ENCODE data around the gene TCEANC. TPM values are rescaled to one million over a fixed set of nuclear protein-coding genes. Genes with fewer than 3 reads are reported as not detected.

Gene TCEANC
- total RNA-seq, 1 donor from 2014 or later: 4.5 TPM

GRCh38 chrX:13688958-13689740, 36.2 kb downstream of the TCEANC start, which contains the start of gene RAB9A:
RAB9A (plus strand) TSS chrX:13689128; CDS start chrX:13708747, 19,619 bp downstream.
- intact Hi-C loops (cut with DNase I): loop anchor here (1.0 to 2.0 kb wide), 3 partner anchors 25 to 46 kb away; partner anchors contain the start of genes OFD1, TCEANC and TRAPPC2
- H3K36me3 ChIP-seq: no peaks in the 10 kb centered on the region
- H3K4me1 ChIP-seq: peaks cover 0 to 4% of the 10 kb centered on the region in 2 donors
- H3K27ac ChIP-seq: peak within 1 kb of the TSS; percentile 88 to 91
- peak within 1 kb of the TSS; percentile 80 to 91 for H3K4me3 ChIP-seq
- peak; percentile 52 to 92 for DNase-seq (ENCODE audit: low spot score in 2 of 2)
- TF ChIP-seq CTCF (IDR thresholded peaks at IDR 0.05): no peak
- H3K9me3 ChIP-seq: no peaks in the 10 kb centered on the region
- no peaks in the 10 kb centered on the region for H3K27me3 ChIP-seq

- Histone ChIP-seq H3K9me3 (no peaks in the 10 kb centered on the region), H3K27ac (peak overlapping the region; percentile 88 to 91), H3K27me3 (no peaks in the 10 kb centered on the region), H3K4me1 (peaks cover 0 to 6% of the 10 kb centered on the region in 2 donors), H3K4me3 (peak overlapping the region; percentile 80 to 91), H3K36me3 (no peaks in the 10 kb centered on the region)
- no peak for DNase-seq (ENCODE audit: low spot score in 2 of 2)
- no peak for TF ChIP-seq CTCF (IDR thresholded peaks at IDR 0.05)
- intact Hi-C loops (cut with DNase I): loop anchor here (1.0 to 2.0 kb wide), 3 partner anchors 25 to 45 kb away; partner anchors contain the start of genes OFD1, TCEANC and TRAPPC2
Observed at GRCh38 chrX:13689741-13690211, 36.8 kb downstream of the TCEANC start.

- intact Hi-C loops (cut with DNase I): no loop called here
Observed at GRCh38 chrX:13690836-13691235, 37.9 kb downstream of the TCEANC start.

GRCh38 chrX:13691841-13692371, 39.0 kb downstream of the TCEANC start:
- Histone ChIP-seq H3K36me3 (no peaks in the 10 kb centered on the region), H3K9me3 (no peaks in the 10 kb centered on the region), H3K4me3 (no peak overlapping the region), H3K4me1 (peaks cover 0 to 9% of the 10 kb centered on the region in 2 donors), H3K27ac (no peak overlapping the region), H3K27me3 (no peaks in the 10 kb centered on the region)
- TF ChIP-seq CTCF (IDR thresholded peaks at IDR 0.05): no peak
- intact Hi-C loops (cut with DNase I): no loop called here
- no peak for DNase-seq (ENCODE audit: low spot score in 2 of 2)

More at GRCh38 chrX:13690836-13691235, 37.9 kb downstream of the TCEANC start:
- no peaks in the 10 kb centered on the region for H3K36me3 ChIP-seq
- TF ChIP-seq CTCF (IDR thresholded peaks at IDR 0.05): no peak
- DNase-seq (ENCODE audit: low spot score in 2 of 2): no peak
- no peaks in the 10 kb centered on the region for H3K9me3 ChIP-seq
- H3K27me3 ChIP-seq: no peaks in the 10 kb centered on the region
- H3K27ac ChIP-seq: no peak overlapping the region
- H3K4me3 ChIP-seq: peak overlapping the region; percentile 80 to 91
- H3K4me1 ChIP-seq: peaks cover 0 to 9% of the 10 kb centered on the region in 2 donors

- no peaks in the 10 kb centered on the region for H3K9me3 ChIP-seq
- H3K4me3 ChIP-seq: no peak overlapping the region
- H3K36me3 ChIP-seq: no peaks in the 10 kb centered on the region
- H3K27ac ChIP-seq: no peak overlapping the region
- H3K4me1 ChIP-seq: peaks cover 0 to 9% of the 10 kb centered on the region in 2 donors
- TF ChIP-seq CTCF (IDR thresholded peaks at IDR 0.05): no peak
- no peak for DNase-seq (ENCODE audit: low spot score in 2 of 2)
- H3K27me3 ChIP-seq: no peaks in the 10 kb centered on the region
- intact Hi-C loops (cut with DNase I): no loop called here
Observed at GRCh38 chrX:13692771-13693231, 39.9 kb downstream of the TCEANC start.
